SK-N-MC (cell line): ENCODE data around the gene CD300LF.

ENCODE experiments used
- EZH2 ChIP-seq: fragments of 200-600 bp; sonication (generic); IDR thresholded peaks from one replicate; pipeline ENCODE4 v1.6.1; 2017; ENCODE audit warnings: antibody characterized with exemption
- FOXP2 ChIP-seq: optimal IDR thresholded peaks from 2 replicates; pipeline ENCODE3; 2011; ENCODE audit warnings: mild to moderate bottlenecking, moderate library complexity; ENCODE audit not compliant: insufficient read depth; ENCODE audit errors: extremely low read length, control extremely low read depth
- POLR2AphosphoS5 ChIP-seq: IDR thresholded peaks from 2 replicates; pipeline ENCODE4 v1.6.1; 2012; ENCODE audit warnings: mild to moderate bottlenecking, low read depth, low read length, borderline replicate concordance

GRCh38 chr17:74695629-74696028 lies 17.1 kb downstream of the CD300LF start:
- no peak for TF ChIP-seq POLR2AphosphoS5
- TF ChIP-seq EZH2: no peak
- TF ChIP-seq FOXP2: no peak
